CD4-positive, alpha-beta T cell treated with Interleukin-6 for 4 hours (primary cell): ENCODE results near the gene HES7.

Source experiments
- DNase-seq: peaks from one replicate; pipeline ENCODE4 v3.0.0-alpha.2; 2020; ENCODE audit warnings: mixed read lengths

The HES7 gene

DNA sequence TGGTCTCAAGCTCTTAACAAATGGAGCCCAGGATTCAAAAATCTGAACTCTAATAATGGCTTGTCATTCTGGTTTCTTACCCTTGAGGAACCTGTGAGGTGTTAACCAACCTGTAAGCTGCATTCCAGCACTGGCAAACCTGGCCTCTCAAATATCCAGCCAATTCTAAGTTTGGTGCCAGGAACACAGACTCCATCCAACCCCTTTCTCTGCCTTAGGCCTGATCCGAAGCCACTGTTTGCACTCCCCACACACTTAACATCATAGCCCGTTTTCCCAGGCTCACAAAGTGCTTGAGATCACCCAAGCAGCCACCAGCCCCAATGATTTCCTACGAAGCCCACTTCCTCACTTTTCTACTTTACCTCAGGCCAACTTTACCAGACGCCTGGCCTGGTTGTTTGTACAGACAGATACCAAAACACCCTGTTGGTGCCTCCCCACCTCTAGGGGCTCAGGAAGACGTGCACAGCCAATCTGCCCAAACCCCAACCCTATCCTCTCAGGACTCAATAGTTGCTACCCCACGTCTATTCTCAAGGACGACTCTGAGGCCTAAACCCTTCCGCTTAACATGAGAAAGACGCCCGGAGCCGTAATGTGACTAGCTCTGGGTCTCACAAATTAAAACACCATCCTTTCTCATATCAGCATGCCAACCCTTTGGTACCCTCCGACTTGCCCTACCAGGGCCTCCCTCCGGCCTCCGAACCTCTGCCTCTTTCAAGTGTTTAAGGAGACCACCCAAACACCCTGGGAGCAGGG is 31.5 kb upstream of the HES7 start:
- DNase-seq = no peak

DNA sequence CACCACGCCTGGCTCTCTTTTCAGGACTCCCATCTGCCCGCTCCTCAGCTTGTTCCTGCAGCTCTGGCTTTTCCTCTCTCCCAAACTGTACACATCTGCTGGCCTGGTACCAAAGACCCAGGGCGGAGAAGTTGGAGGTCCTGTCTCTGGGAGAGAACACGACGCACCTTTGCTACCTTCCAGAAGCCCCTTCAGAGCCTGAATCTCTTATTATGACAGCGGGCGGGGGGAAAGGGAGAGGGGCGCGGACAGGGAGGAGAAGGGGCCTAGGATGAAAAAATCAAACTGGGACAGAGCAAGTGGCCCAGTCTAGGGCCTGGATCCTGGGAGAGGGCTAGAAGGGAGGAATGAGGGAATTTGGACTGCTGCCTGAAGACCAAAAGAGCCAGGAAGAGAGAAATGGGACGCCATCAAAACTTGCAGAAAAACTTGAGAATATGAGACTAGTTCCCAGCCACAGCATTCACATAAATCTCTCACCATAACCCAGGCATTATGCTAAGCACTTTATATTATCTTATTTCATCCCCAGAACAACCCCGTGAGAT is 30.8 kb upstream of the HES7 start:
- DNase-seq = no peak

DNA sequence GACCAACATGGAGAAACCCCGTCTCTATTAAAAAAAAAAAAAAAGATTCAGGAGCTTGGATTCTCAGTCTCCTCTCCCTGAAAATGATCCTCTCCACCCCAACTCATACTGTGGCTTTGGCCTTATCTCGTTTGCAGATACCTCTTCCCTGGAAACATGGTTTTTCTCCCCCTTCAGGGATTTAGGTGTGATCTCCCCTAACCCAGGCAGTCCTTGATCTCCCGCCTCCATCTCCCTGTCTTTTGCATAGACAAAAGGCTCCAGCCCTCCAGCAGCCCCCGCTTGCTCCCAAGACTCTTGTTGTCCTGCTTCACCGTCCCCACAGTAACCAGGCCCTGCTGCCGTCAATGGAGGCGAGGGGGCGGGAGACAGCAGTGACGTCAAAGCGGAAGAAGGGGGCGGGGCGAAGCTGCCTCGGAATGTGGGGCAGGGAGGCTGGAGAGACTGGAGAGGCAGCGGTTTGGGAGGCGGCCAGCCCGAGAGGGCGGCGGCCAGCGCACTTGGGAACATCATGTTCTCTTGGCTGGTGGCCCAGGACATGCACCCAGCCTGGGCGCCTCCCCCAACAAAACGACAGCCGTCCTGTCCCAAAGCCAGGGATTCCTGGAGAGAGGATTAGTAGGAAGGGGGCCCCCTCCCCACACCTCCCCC is 30.2 kb upstream of the HES7 start:
- DNase-seq = peak; percentile 88

DNA sequence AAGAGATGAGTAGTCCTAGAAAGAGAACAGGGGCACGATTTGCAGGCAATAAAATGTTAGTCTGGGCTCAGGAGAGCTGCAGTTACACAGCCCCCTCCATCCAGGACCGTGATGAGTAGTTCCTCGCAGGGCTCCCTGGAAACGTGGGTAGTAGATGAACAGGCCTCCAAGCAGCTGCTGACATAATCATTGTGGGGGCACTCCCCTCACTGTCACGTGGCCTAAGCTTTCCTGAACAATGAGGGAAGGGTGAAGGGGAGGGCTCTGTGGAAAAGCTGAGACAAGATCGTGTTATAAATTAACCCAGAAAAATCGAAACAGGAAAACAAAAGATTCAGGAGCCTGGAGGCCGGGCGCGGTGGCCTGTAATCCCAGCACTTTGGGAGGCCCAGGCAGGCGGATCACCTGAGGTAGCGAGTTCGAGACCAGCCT is 29.6 kb upstream of the HES7 start:
- peak; percentile 20 for DNase-seq

DNA sequence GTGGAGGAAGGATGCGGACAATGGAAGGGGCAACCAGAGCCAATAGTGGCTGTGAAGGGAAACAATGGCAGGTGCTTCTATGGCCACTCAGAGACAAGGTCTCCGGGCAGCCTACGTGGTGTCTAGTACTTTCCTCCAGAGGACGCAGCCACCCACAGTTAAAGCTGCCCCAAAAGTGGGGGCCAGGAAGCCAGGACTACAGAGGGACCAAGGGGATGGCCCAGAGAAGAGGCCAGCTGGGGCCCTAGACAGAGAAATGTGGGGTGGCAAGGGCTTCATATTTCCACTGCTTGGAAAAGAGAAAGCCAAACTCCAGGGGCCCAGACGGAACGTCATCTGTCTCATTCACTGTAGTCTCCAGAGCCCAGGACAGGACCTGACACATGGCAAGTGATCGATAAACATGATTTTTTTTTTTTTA is 29.1 kb upstream of the HES7 start:
- no peak for DNase-seq

DNA sequence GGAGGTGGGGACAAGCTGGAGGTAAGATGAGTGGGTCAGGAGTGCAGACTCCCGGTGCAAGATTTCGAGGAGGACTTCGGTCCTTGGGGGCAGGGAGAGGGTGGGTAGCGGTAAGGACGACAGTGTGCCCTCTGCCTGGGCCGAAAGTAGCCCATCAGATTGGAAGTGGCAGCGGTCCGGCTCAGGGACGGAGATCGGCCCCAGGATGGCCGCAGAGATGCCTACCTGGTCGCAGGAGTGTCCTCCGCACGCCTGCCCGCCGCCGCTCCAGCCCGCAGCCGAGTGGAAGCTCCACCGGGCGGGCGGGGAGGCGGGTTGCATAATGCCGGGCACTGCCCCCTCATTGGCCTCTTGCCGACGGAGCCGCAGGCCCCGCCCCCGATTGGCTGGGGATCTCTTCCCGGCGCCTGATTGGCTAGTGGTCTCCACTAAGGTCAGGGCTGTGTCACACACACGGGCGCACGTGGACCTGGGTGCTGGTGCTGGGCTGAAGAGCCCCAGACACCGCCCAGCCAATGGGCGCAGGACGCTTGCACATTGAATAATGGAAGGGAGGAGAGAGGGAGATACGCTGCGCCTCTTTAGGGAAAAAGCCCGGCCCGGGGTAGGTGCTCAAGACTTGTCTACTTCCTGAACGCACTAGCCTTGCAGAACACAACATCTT is 28.3 kb upstream of the HES7 start, which contains the start of gene PER1:
Gene PER1 (minus strand): TSS at position 293 of the 664 bp plus-strand sequence. CDS start 1,698 bp downstream, outside the sequence.
- peak; percentile 93 for DNase-seq

DNA sequence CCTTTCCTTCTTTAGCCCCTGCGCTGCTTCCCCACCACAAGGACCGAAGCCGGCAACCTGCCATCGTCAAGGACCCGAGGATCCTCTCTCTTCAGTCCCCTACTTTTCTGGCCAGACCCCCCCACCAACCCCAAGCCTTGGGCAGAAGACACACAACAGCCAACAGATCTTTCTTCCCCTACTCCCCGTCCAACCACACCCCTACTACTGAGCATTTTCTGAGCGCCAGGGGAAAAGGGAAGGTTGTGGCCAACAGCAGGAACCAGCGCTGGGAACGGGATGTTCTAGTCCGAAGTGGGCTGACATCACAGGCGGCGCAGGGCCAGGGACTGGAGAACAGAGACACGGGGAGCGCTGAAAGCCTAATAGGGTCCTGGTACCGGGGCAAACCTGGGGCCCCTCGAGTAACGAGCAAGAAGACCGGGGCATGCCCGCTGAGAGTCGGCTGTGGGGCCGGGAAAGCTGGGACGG is 27.8 kb upstream of the HES7 start:
- peak; percentile 30 for DNase-seq

DNA sequence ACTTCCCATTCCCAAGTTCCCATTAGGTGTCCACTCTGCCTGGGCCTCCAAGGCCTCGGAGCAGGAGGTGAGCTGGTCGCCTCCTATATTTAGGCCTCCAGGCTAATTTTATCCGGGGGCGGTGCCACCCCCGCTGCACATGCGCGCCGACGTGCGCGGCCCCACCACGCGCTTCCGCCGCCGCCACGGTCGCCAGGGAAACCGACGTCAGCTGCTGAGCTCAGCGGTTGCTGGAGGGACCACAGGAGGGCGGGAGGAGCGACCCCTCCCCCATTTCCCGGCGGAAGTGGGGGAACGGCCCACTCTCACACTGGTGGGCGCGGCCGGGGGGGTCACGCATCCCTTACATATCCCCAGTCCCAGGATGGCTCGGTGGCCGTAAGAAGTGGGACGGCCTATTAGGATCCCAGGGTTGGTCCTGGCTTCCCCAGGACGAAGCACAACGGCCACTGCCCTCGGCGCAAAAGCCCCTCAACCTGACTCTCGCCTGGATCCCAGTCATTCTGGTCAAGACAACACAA is 27.3 kb upstream of the HES7 start:
- peak; percentile 92 for DNase-seq

DNA sequence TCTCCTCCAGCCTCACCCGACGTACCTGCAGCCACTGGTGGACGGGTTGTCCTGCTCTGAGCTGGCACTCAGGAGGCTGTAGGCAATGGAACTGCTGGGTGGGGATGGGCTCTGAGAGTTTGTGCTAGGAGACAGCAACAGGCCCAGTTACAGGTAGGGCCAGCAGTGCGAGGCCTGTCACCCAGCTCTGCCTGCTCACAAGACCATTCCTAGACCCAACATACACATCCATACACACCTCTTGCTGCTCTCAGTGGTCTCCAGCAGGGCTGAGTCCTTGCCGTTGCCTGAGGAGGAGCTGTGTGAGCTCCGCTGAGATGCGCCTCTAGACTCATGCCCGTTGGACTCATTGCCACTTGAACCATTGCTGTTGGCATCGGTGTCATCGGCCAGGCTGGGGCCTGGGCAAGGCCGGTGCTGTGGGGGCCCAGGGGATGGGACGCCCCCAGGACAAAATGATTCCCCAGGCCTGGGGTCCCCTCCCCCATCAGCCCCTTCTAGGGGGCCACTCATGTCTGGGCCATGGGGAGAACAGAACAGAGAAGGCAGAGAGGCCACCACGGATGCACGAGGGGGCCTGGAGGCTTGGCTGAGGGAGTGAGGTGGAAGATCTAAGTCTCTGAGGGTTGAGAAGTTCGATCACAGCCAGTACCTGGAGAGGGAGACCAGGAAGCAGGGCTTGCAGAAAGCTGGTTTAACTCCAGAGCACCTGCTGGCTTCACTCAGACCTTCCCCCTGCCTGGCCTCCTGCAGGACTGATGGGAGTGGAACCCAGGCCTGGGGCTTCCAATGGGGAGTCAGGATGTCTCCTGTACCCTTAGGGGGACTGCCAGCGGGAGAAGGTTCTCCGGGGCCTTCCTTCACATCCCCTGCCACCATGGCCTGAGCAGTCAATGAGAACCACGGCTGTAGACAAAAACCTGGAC is 26.6 kb upstream of the HES7 start:
- no peak for DNase-seq

DNA sequence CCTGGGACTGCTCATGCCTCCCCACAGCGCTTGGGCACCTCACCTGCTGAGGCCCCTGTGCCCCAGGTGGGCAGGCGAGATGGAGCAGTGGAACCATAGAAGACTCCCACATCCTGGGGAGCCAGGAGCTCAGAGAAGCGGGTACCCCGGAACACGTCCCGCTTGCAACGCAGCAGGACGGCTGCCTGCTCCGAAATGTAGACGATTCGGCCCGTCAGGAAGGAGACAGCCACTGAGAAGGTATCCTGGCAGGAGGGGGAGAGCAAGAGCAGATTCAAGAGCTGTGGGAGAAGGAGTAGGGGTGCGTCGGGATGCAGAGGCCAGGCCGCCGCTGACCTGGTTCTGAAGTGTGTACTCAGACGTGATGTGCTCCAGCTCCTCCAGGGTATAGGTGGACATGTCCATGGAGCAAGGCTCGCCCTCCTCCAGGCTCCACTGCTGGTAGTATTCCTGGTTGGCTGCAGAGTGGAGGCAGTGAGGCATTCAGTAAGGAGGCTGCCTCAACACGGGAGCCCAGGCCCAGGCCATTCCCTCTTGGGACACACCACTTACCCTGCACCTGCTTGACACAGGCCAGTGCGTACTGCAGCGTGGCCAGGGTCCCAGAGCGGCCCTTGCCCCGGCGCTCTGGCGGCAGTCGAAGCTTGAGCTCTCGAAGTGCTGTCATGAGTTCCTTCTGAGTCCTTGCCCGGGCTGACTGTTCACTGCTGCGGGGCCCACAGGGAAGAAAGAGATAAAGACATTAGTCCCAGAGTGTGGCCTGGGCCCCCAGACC is 25.7 kb upstream of the HES7 start:
- DNase-seq = no peak

DNA sequence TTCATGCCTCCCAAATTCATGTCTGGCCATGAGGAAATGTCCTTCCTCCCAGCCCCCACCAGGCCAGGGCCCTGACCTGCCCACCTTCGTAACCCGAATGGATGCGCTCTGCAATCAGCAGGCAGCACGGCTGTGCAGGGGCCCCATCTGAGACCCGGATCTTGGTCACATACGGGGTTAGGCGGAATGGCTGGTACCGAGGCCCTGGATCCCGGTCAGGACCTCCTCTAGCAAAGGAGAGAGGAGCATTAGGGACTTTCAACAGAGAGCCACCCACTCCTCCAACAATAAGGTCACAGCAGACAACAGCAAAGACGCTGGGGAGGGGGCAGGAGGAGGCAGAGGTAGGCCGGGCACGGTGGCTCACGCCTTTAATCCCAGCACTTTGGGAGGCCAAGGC is 24.7 kb upstream of the HES7 start:
- DNase-seq = no peak

DNA sequence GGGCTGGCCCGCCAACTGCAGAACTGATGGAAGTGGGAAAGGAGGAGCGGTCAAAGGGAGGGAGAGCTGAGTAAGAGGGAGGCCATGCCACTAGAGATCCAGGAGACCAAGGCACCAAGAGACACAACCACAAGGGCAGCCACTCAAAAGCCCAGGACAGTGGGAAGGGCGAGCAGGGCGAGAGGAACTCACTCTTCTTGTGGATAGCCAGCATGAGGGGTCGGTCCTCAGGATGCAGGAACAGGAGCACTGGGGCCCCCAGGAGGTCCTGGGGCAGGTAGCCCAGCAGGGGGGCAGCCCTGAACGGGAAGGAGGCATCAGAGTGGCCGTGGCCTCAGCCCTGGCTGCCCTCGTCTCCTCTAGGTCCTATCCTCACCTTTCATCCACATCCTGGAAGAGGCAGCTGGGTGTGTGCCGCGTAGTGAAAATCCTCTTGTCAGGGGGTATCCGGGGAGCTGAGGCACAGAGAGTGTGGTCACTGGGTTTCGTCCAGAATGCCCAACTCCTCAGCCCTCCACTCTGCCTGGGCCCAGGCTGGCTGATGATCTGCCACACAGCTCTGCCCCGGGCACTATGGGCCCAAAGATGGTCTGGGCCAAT is 24.0 kb upstream of the HES7 start:
- DNase-seq = no peak

DNA sequence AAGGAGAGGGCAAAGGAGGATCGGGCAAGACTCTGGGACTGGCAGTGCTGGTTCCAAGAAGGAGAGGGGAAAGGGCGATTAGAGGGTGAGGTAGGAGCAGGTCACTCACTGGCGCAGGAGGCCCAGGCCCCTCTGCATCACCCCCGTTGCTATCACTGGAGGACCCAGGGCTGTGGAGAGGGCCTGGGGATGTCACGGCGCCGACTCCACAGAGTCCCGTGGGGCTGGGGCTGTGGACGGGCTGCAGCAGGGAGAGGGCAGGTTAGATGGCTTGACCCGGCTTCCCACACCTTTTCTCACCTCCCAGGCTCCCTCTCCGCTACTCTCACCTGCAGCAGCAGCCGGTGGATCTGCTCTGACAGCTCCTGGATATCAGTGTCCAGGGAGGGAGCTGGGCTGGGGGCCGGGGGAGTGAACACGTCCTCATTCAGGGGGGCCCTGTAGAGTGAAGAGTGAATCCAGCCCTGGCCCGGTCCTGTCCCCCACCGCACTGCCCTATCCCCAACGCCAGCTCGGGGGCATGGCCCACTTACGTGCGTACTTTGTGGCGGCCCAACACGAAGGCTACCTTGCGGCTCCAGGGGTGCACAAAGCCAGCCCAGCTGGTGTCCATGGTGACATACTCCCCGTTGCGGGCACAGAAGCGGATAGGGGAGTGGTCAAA is 23.4 kb upstream of the HES7 start:
- DNase-seq = no peak

DNA sequence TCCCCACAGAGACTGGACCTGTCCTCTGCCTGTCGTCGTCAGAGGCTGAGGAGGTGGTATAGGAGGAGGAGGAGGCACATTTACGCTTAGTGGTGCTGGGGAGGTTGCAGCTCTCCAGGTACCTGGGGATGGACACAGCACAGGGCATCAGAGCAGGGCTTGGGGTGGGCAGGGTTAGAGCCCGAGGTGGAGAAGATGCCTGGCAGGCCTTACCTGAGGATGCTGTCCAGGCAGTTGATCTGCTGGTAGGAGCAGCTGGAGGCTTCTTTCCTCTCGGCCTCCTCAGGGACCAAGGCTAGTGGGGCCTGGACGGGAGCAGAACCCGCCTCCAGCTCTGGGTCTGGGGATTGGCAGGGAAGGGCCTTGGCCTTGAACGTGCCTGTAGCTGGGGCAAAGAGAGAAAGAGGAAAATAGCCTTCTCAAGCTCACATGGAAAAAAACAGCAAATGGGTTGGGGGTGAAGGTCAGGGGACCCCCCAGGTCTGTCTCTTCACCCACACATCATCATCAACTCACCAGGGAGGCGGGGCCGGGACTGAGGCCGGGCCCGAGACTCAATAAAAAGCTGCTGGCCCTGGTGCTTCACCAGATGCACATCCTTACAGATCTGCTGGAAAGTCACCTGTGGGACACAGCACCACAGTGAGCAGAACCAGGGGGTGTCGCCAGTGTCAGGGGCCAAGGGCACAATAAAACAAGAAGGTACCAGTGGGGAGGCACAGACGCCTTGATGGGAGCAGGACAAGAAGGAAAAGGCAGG is 22.7 kb upstream of the HES7 start:
- no peak for DNase-seq

DNA sequence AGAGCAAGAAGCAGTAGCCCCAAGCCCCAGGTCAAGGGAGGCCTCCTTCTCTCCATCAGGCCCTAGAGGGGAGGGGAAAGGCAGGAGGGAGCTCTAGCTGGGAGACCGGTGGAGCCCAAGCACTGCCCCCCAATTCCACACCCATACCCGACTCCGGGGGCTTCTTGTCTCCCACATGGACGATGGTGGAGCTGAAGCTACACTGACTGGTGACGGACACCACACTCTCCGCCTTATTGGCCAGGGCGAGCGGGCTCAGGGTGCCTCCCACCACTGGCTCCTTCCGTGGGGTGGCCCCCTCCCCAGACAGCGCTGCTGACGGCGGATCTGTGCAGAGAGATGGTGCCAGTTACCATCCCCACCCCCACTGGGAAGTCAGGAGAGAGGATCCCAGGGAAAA is 21.9 kb upstream of the HES7 start:
- DNase-seq = no peak

DNA sequence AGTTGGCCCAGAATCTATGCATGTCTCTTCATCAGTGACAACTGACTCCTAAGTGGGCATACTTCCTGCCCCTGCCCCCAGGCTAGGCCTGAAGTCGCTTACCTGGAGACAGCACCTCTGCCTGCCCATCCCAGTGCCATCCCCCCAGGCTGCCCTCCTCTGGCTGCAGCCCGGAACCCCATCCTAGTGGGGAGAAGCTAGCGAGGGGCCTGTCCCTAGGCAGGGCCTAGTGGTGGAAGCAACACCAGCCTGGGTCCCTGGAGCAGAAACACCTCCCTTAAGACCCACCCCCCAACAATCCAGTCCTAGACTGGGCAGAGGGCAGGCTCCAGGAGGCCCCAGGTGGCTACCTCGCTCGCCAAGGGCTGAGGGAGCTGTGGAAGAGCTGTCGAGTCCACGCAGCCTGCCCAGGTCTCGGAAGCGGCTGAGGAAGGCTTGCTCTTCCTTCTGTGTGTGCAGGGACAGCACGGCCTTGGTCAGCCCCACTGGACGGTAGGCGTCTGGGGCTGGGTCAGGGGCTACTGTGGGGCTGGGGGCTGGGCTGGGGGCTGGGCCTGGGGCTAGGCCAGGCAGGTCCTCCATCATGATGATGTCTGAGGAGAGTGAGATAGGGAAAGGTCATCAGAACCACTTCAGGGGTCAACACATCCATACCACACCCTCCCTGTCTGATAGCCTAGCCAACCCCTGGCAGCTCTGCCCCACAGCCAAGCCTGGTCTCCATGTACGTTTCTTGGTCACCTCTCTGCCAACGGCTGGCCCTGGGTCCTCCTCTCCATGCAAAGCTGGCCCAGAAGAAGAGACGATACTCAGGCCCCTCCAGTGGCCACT is 20.7 kb upstream of the HES7 start:
- DNase-seq = no peak

DNA sequence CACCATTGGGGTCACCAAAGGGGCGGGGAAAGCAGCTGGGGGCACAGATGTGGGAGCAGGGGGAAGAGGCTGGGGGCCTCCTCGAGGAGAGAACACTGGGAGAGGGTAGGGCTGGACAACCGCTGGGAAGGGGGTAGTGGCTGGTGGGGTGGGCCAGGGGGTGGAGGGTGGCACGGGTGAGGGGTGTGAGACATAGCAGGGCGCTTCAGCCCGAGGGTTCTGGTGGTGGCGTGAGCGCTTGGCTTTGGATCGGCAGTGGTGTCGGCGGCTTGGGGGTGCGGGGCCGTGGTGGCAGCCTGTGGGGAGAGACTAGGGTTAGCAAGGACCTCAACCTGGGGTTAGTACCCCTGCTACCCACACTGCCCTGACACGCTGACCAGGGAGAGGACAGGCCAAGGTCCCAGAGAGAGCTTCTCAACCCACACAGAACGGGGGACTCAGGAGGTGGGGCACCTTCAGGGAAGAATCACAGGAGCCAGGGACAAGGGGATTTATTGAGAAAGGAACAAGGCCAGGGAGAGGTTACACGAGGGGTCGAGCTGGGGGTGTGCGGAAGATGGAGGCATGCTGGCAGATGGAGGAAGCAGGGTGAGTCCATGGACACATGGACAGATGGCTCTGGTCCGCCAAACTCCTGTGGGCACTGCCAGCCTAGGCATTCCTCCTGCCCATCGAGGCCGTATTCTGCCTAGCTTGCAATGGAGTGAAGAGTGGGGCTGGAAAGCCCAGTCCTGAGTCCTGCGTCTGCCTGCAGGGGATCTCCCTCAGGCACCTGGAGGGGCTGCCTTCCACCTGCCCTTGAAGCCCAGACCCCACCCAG is 19.9 kb upstream of the HES7 start:
- no peak for DNase-seq
